ENCODE data around the gene CLK3.

The CLK3 gene

DNA sequence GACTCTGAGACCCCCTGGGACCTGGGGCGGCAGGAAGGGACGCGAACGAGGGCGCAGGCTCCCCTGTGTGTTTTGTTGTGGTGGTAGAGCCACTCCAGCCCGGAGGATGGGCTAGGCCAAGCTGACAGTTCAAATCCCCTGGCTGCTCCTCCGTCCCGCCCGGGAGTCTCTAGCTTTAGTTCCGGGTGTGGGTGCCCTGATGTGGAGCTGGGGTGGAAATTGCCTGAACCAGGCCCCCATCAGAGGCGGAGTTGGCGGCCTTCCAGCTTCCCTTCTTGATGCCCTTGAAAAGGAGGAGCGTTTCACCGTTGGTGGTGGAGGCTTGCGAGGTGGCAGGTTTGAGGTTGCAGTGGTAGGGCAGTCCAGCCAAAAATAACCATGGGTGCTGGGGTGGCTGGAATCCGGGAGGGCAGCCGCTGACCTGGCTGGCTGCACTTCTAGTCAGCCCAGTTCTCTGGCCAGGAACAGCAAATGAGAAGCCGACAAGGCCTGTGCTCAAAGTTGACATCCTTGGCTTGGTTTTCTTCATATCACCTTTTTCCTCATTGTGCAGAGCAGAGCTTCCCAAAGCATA lies 817 bp downstream of the CLK3 start:
- Histone ChIP-seq H2BK5ac (ENCODE audit: low read depth, low read length, poor library complexity, severe bottlenecking) (no peak overlapping the region), H3K4me3 (ENCODE audit: insufficient read depth in 1 of 2, low read depth in 1 of 2, low read length in 2 of 2) (peak overlapping the region; percentile 94 to 99), H3K79me1 (replicated peaks; ENCODE audit: low read length, poor library complexity, severe bottlenecking) (peaks cover 13% of the 10 kb centered on the region), H2BK120ac (ENCODE audit: low read depth, low read length) (no peak overlapping the region), H2BK15ac (ENCODE audit: low read depth, poor library complexity, severe bottlenecking) (peak overlapping the region; percentile 28), H3K23ac (ENCODE audit: low read length in 2 of 2) (peak overlapping the region in 1 of 2 experiments; percentile 6), H2BK12ac (ENCODE audit: low read length in 2 of 2) (no peak overlapping the region), H3K4ac (ENCODE audit: low read depth in 1 of 2, low read length in 2 of 2) (peak overlapping the region; percentile 97 to 98), H2AFZ (ENCODE audit: low read depth, low read length) (no peak overlapping the region), H2AK5ac (ENCODE audit: low read length, severe bottlenecking) (peak overlapping the region; percentile 87), H3K18ac (ENCODE audit: low read depth in 1 of 2, low read length in 2 of 2) (peak overlapping the region; percentile 89 to 95), H3K4me1 (ENCODE audit: control insufficient read depth, insufficient read depth, low read depth, low read length) (peaks cover 14% of the 10 kb centered on the region), H3K27ac (ENCODE audit: low read length, poor library complexity, severe bottlenecking) (peak overlapping the region; percentile 73), H3K9me3 (ENCODE audit: control insufficient read depth, low read length) (no peaks in the 10 kb centered on the region), H3K9ac (ENCODE audit: low read length) (peak overlapping the region; percentile 100), H4K91ac (ENCODE audit: low read length) (peak overlapping the region; percentile 96), H3K14ac (ENCODE audit: low read length in 2 of 2) (peak overlapping the region in 1 of 2 experiments; percentile 85), H3K27me3 (ENCODE audit: control insufficient read depth in 1 of 2, insufficient read depth in 1 of 2, low read length in 2 of 2) (peaks cover 5 to 18% of the 10 kb centered on the region in 2 experiments), H3K36me3 (ENCODE audit: control insufficient read depth in 1 of 2, insufficient read depth in 2 of 2, low read depth in 1 of 2, low read length in 2 of 2) (peaks cover 25 to 34% of the 10 kb centered on the region in 2 experiments), H3K4me2 (ENCODE audit: low read length, poor library complexity, severe bottlenecking) (peak overlapping the region; percentile 81), H4K8ac (ENCODE audit: low read length) (peak overlapping the region; percentile 94)
- 7% methylated on average over 18 of the region's 18 CpGs for WGBS
- peak; percentile 77 for DNase-seq

DNA sequence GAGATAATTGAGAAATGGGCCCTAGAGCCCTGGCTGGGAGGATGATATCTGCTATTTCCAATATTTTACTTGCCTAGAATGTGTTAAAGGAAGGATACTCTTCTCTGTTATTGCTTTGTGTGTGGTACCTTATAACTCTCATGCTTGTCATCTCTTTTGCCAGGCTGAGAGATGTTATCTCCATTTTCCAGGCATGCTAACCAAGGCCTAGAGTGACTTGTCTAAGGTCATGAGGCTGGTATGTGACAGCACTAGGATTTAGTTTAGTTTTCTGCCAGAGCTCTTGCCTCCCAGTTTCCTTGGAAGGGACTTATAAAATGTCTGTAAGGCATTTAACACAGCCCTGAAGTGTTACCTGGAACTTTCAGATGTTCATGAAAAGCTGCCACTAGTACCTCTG lies 1.4 kb downstream of the CLK3 start:
- H3K23ac ChIP-seq (ENCODE audit: low read length in 2 of 2), result no peak overlapping the region
- H3K4me1 ChIP-seq (ENCODE audit: control insufficient read depth, insufficient read depth, low read depth, low read length), result peaks cover 15% of the 10 kb centered on the region
- H3K4ac ChIP-seq (ENCODE audit: low read depth in 1 of 2, low read length in 2 of 2), result no peak overlapping the region
- H4K91ac ChIP-seq (ENCODE audit: low read length), result no peak overlapping the region
- H2AK5ac ChIP-seq (ENCODE audit: low read length, severe bottlenecking), result no peak overlapping the region
- peaks cover 17% of the 10 kb centered on the region for H3K79me1 ChIP-seq (replicated peaks; ENCODE audit: low read length, poor library complexity, severe bottlenecking)
- H3K4me2 ChIP-seq (ENCODE audit: low read length, poor library complexity, severe bottlenecking), result peak overlapping the region; percentile 81
- no peaks in the 10 kb centered on the region for H3K9me3 ChIP-seq (ENCODE audit: control insufficient read depth, low read length)
- no peak for DNase-seq
- peaks cover 2 to 12% of the 10 kb centered on the region in 2 experiments for H3K27me3 ChIP-seq (ENCODE audit: control insufficient read depth in 1 of 2, insufficient read depth in 1 of 2, low read length in 2 of 2)
- H3K27ac ChIP-seq (ENCODE audit: low read length, poor library complexity, severe bottlenecking), result no peak overlapping the region
- no peak overlapping the region for H2BK15ac ChIP-seq (ENCODE audit: low read depth, poor library complexity, severe bottlenecking)
- H3K18ac ChIP-seq (ENCODE audit: low read depth in 1 of 2, low read length in 2 of 2), result no peak overlapping the region
- peaks cover 31 to 40% of the 10 kb centered on the region in 2 experiments for H3K36me3 ChIP-seq (ENCODE audit: control insufficient read depth in 1 of 2, insufficient read depth in 2 of 2, low read depth in 1 of 2, low read length in 2 of 2)
- no peak overlapping the region for H2AFZ ChIP-seq (ENCODE audit: low read depth, low read length)
- peak overlapping the region in 1 of 2 experiments; percentile 99 for H3K4me3 ChIP-seq (ENCODE audit: insufficient read depth in 1 of 2, low read depth in 1 of 2, low read length in 2 of 2)
- H3K14ac ChIP-seq (ENCODE audit: low read length in 2 of 2), result no peak overlapping the region
- H2BK5ac ChIP-seq (ENCODE audit: low read depth, low read length, poor library complexity, severe bottlenecking), result no peak overlapping the region
- H2BK12ac ChIP-seq (ENCODE audit: low read length in 2 of 2), result no peak overlapping the region
- H4K8ac ChIP-seq (ENCODE audit: low read length), result no peak overlapping the region
- peak overlapping the region; percentile 100 for H3K9ac ChIP-seq (ENCODE audit: low read length)
- no peak overlapping the region for H2BK120ac ChIP-seq (ENCODE audit: low read depth, low read length)

DNA sequence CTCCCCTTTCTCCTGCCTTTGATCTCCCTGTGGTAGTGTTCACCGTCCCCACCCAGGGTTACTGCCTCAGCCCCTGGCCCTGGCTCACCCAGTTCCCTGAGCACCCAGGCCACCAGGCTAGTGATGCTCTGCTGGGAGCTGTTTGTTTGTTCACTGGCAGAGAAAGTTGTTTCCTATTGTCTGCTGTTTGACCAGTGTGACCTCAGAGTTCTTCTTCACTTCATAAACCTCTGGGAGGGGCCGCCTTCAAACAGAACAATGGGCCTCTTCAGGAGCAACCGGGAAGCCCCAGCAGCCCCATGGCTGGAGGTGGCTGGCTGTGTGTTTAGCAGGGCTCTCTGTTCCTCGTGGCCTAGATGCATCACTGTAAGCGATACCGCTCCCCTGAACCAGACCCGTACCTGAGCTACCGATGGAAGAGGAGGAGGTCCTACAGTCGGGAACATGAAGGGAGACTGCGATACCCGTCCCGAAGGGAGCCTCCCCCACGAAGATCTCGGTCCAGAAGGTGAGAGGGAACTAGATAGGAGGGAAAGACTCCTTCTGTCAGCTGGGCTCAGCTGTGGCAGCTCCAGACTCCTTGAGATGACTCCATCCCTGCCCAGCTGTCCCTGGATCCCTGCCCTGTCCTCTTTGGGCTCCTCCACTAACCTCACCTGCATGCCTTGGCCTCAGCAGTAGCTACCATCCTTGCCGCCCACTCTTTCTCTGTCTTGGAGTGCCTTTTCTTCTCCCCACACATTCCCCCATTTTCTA lies 3.4 kb downstream of the CLK3 start:
- H3K79me1 ChIP-seq (replicated peaks; ENCODE audit: low read length, poor library complexity, severe bottlenecking), result peaks cover 35% of the 10 kb centered on the region
- H2BK15ac ChIP-seq (ENCODE audit: low read depth, poor library complexity, severe bottlenecking), result no peak overlapping the region
- H3K27me3 ChIP-seq (ENCODE audit: control insufficient read depth in 1 of 2, insufficient read depth in 1 of 2, low read length in 2 of 2), result no peaks in the 10 kb centered on the region
- H2AFZ ChIP-seq (ENCODE audit: low read depth, low read length), result no peak overlapping the region
- no peak overlapping the region for H3K23ac ChIP-seq (ENCODE audit: low read length in 2 of 2)
- no peaks in the 10 kb centered on the region for H3K9me3 ChIP-seq (ENCODE audit: control insufficient read depth, low read length)
- H4K8ac ChIP-seq (ENCODE audit: low read length), result no peak overlapping the region
- no peak overlapping the region for H3K14ac ChIP-seq (ENCODE audit: low read length in 2 of 2)
- no peak overlapping the region for H3K4me3 ChIP-seq (ENCODE audit: insufficient read depth in 1 of 2, low read depth in 1 of 2, low read length in 2 of 2)
- H3K4ac ChIP-seq (ENCODE audit: low read depth in 1 of 2, low read length in 2 of 2), result no peak overlapping the region
- no peak overlapping the region for H3K27ac ChIP-seq (ENCODE audit: low read length, poor library complexity, severe bottlenecking)
- no peak overlapping the region for H2BK12ac ChIP-seq (ENCODE audit: low read length in 2 of 2)
- no peak overlapping the region for H3K4me2 ChIP-seq (ENCODE audit: low read length, poor library complexity, severe bottlenecking)
- DNase-seq, result no peak
- no peak overlapping the region for H3K18ac ChIP-seq (ENCODE audit: low read depth in 1 of 2, low read length in 2 of 2)
- no peak overlapping the region for H2AK5ac ChIP-seq (ENCODE audit: low read length, severe bottlenecking)
- H4K91ac ChIP-seq (ENCODE audit: low read length), result no peak overlapping the region
- no peak overlapping the region for H2BK120ac ChIP-seq (ENCODE audit: low read depth, low read length)
- H3K9ac ChIP-seq (ENCODE audit: low read length), result peak overlapping the region; percentile 100
- peaks cover 51 to 60% of the 10 kb centered on the region in 2 experiments for H3K36me3 ChIP-seq (ENCODE audit: control insufficient read depth in 1 of 2, insufficient read depth in 2 of 2, low read depth in 1 of 2, low read length in 2 of 2)
- H2BK5ac ChIP-seq (ENCODE audit: low read depth, low read length, poor library complexity, severe bottlenecking), result no peak overlapping the region
- peaks cover 15% of the 10 kb centered on the region for H3K4me1 ChIP-seq (ENCODE audit: control insufficient read depth, insufficient read depth, low read depth, low read length)
- 93% methylated on average over 12 of the region's 15 CpGs for WGBS

DNA sequence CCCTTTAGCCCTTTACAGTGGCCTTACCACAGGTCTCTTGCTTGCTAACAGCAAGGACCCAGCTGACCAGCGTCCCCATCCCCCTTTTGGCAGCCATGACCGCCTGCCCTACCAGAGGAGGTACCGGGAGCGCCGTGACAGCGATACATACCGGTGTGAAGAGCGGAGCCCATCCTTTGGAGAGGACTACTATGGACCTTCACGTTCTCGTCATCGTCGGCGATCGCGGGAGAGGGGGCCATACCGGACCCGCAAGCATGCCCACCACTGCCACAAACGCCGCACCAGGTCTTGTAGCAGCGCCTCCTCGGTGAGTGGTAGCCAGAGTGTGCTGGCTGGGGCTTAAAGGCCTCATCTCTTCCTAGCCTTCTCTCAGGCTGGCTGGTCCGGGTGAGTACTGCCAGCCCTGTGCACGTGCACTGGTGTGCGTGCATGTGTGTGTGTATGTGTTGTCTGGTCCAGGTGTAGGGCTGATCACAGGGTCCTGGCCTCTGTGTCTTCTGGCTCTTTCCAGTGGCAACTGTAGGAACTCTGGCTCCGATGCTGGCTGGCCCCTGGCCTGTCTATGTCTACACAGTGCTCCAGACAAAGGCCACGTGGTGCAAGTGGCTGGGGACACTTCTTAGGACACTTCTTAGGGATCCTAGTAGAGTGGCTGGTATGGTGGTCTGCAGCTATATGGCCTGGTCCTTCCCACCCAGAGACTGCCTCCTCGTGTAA lies 4.4 kb downstream of the CLK3 start:
- H3K23ac ChIP-seq (ENCODE audit: low read length in 2 of 2), result no peak overlapping the region
- H3K79me1 ChIP-seq (replicated peaks; ENCODE audit: low read length, poor library complexity, severe bottlenecking), result peaks cover 44% of the 10 kb centered on the region
- no peak overlapping the region for H3K18ac ChIP-seq (ENCODE audit: low read depth in 1 of 2, low read length in 2 of 2)
- WGBS, result 97% methylated on average over 27 of the region's 27 CpGs
- H3K14ac ChIP-seq (ENCODE audit: low read length in 2 of 2), result no peak overlapping the region
- H3K27me3 ChIP-seq (ENCODE audit: control insufficient read depth in 1 of 2, insufficient read depth in 1 of 2, low read length in 2 of 2), result no peaks in the 10 kb centered on the region
- H3K4ac ChIP-seq (ENCODE audit: low read depth in 1 of 2, low read length in 2 of 2), result no peak overlapping the region
- peaks cover 15% of the 10 kb centered on the region for H3K4me1 ChIP-seq (ENCODE audit: control insufficient read depth, insufficient read depth, low read depth, low read length)
- DNase-seq, result no peak
- no peak overlapping the region for H3K9ac ChIP-seq (ENCODE audit: low read length)
- H3K4me2 ChIP-seq (ENCODE audit: low read length, poor library complexity, severe bottlenecking), result no peak overlapping the region
- peak overlapping the region; percentile 21 for H4K91ac ChIP-seq (ENCODE audit: low read length)
- no peak overlapping the region for H2BK15ac ChIP-seq (ENCODE audit: low read depth, poor library complexity, severe bottlenecking)
- H3K9me3 ChIP-seq (ENCODE audit: control insufficient read depth, low read length), result no peaks in the 10 kb centered on the region
- H2AFZ ChIP-seq (ENCODE audit: low read depth, low read length), result no peak overlapping the region
- H4K8ac ChIP-seq (ENCODE audit: low read length), result no peak overlapping the region
- no peak overlapping the region for H2BK120ac ChIP-seq (ENCODE audit: low read depth, low read length)
- H2AK5ac ChIP-seq (ENCODE audit: low read length, severe bottlenecking), result no peak overlapping the region
- no peak overlapping the region for H3K4me3 ChIP-seq (ENCODE audit: insufficient read depth in 1 of 2, low read depth in 1 of 2, low read length in 2 of 2)
- H2BK12ac ChIP-seq (ENCODE audit: low read length in 2 of 2), result no peak overlapping the region
- H3K36me3 ChIP-seq (ENCODE audit: control insufficient read depth in 1 of 2, insufficient read depth in 2 of 2, low read depth in 1 of 2, low read length in 2 of 2), result peaks cover 62 to 70% of the 10 kb centered on the region in 2 experiments
- H3K27ac ChIP-seq (ENCODE audit: low read length, poor library complexity, severe bottlenecking), result no peak overlapping the region
- H2BK5ac ChIP-seq (ENCODE audit: low read depth, low read length, poor library complexity, severe bottlenecking), result no peak overlapping the region
